GM19372 (cell line): ENCODE measurements around the gene ZFYVE21.

Experiments used
- ATAC-seq: cut with Tn5 transposase; IDR thresholded peaks from one replicate; pipeline ENCODE4 v1.9.1; 2021; ENCODE audit warnings: mild to moderate bottlenecking, low read depth, moderate library complexity; ENCODE audit not compliant: unreplicated experiment

The ZFYVE21 gene

GRCh38 chr14:103704708-103705107 is 10.9 kb upstream of the ZFYVE21 start:
- ATAC-seq, result no peak

- ATAC-seq, result no peak
Observed at GRCh38 chr14:103705118-103705503, 10.5 kb upstream of the ZFYVE21 start.

GRCh38 chr14:103705504-103706284 is 9.9 kb upstream of the ZFYVE21 start:
- ATAC-seq, result no peak

- ATAC-seq, result no peak
Observed at GRCh38 chr14:103706551-103707328, 8.9 kb upstream of the ZFYVE21 start.

GRCh38 chr14:103707329-103708263 is 8.0 kb upstream of the ZFYVE21 start:
- no peak for ATAC-seq

GRCh38 chr14:103708750-103709187 is 6.8 kb upstream of the ZFYVE21 start:
- no peak for ATAC-seq

GRCh38 chr14:103709814-103710213 is 5.8 kb upstream of the ZFYVE21 start:
- ATAC-seq, result no peak

GRCh38 chr14:103710771-103711377 is 4.7 kb upstream of the ZFYVE21 start:
- no peak for ATAC-seq

- ATAC-seq, result no peak
Observed at GRCh38 chr14:103711516-103712431, 3.8 kb upstream of the ZFYVE21 start.

GRCh38 chr14:103712633-103713247 is 2.9 kb upstream of the ZFYVE21 start:
- no peak for ATAC-seq

GRCh38 chr14:103713304-103714062 is 2.1 kb upstream of the ZFYVE21 start:
- no peak for ATAC-seq

GRCh38 chr14:103714063-103714724 is 1.4 kb upstream of the ZFYVE21 start:
- ATAC-seq, result no peak

- ATAC-seq, result no peak
Observed at GRCh38 chr14:103716091-103716801, 636 bp downstream of the ZFYVE21 start.

- no peak for ATAC-seq
Observed at GRCh38 chr14:103716899-103717411, 1.3 kb downstream of the ZFYVE21 start.

- ATAC-seq, result no peak
Observed at GRCh38 chr14:103718572-103718971, 3.0 kb downstream of the ZFYVE21 start.

GRCh38 chr14:103719751-103720150 is 4.1 kb downstream of the ZFYVE21 start:
- no peak for ATAC-seq
